Activated CD4-positive, alpha-beta memory T cell treated with anti-CD3 and anti-CD28 coated beads for 36 hours (primary cell): ENCODE results near the gene GAPT. TPM values are rescaled to one million over a fixed set of nuclear protein-coding genes. Genes with fewer than 3 reads are reported as not detected.

Experiments used
- CTCF ChIA-PET: fragments of 350-600 bp; sonication (Branson Sonifier 250); formaldehyde crosslinking; loops from one replicate; lab custom pipeline; 2021; ENCODE audit warnings: antibody characterized with exemption, inconsistent platforms; lab: Charles Lee
- POLR2A ChIA-PET: fragments of 350-600 bp; sonication (Branson Sonifier 250); formaldehyde crosslinking; loops from one replicate; lab custom pipeline; 2021; ENCODE audit warnings: antibody characterized with exemption; lab: Charles Lee
- DNase-seq: peaks from one replicate; pipeline ENCODE4 v3.0.0-alpha.2; 2020
- H3K27ac Mint-ChIP-seq: one replicate; pipeline ENCODE4 v1.8.0; 2021; ENCODE audit warnings: mixed read lengths
- H3K27me3 Mint-ChIP-seq: one replicate; pipeline ENCODE4 v1.8.0; 2021; ENCODE audit warnings: mixed read lengths
- H3K36me3 Mint-ChIP-seq: one replicate; pipeline ENCODE4 v1.8.0; 2021; ENCODE audit warnings: mixed read lengths
- H3K4me1 Mint-ChIP-seq: one replicate; pipeline ENCODE4 v1.8.0; 2021; ENCODE audit warnings: low read depth, mixed read lengths
- H3K4me3 Mint-ChIP-seq: one replicate; pipeline ENCODE4 v1.8.0; 2021; ENCODE audit warnings: mild to moderate bottlenecking, mixed read lengths
- H3K9me3 Mint-ChIP-seq: one replicate; pipeline ENCODE4 v1.8.0; 2021; ENCODE audit warnings: mixed read lengths
- intact Hi-C: fragments of 100-400 bp; cut with micrococcal nuclease; formaldehyde crosslinking; loops from one replicate; pipeline ENCODE4 v1.15.1; 2023
- total RNA-seq, 2 experiments: library from RNA; stranded (reverse); gene quantifications; one replicate each; pipeline ENCODE4 v1.2.3, GENCODE V29; 2021

GAPT gene
- total RNA-seq, 2 experiments from 2014 or later: not detected

- Mint-ChIP-seq H3K27me3 (peaks cover 14% of the 10 kb centered on the region), H3K4me3 (no peak overlapping the region), H3K4me1 (peaks cover 9% of the 10 kb centered on the region), H3K36me3 (peaks cover 4% of the 10 kb centered on the region), H3K9me3 (no peaks in the 10 kb centered on the region), H3K27ac (no peak overlapping the region)
- ChIA-PET POLR2A (no interaction called here), CTCF (no interaction called here)
- no peak for DNase-seq
- intact Hi-C loops: no loop called here
Observed at GRCh38 chr5:58455480-58455879, 35.8 kb upstream of the GAPT start.

- Mint-ChIP-seq H3K4me1 (peaks cover 12% of the 10 kb centered on the region), H3K9me3 (no peaks in the 10 kb centered on the region), H3K4me3 (no peak overlapping the region), H3K27me3 (peaks cover 12% of the 10 kb centered on the region), H3K36me3 (peaks cover 4% of the 10 kb centered on the region), H3K27ac (no peak overlapping the region)
- ChIA-PET CTCF (no interaction called here), POLR2A (no interaction called here)
- DNase-seq: no peak
- intact Hi-C loops: no loop called here
Observed at GRCh38 chr5:58456026-58456425, 35.2 kb upstream of the GAPT start.

GRCh38 chr5:58456486-58456885, 34.7 kb upstream of the GAPT start:
- ChIA-PET CTCF (no interaction called here), POLR2A (no interaction called here)
- peaks cover 15% of the 10 kb centered on the region for H3K4me1 Mint-ChIP-seq

GRCh38 chr5:58457050-58457449, 34.2 kb upstream of the GAPT start:
- DNase-seq: no peak
- intact Hi-C loops: no loop called here
- H3K4me3 Mint-ChIP-seq: no peak overlapping the region
- ChIA-PET POLR2A (no interaction called here), CTCF (no interaction called here)
- peaks cover 12% of the 10 kb centered on the region for H3K27me3 Mint-ChIP-seq
- peaks cover 4% of the 10 kb centered on the region for H3K36me3 Mint-ChIP-seq
- peaks cover 15% of the 10 kb centered on the region for H3K4me1 Mint-ChIP-seq
- no peak overlapping the region for H3K27ac Mint-ChIP-seq
- no peaks in the 10 kb centered on the region for H3K9me3 Mint-ChIP-seq

More at GRCh38 chr5:58456486-58456885, 34.7 kb upstream of the GAPT start:
- DNase-seq: no peak
- intact Hi-C loops: no loop called here
- no peak overlapping the region for H3K4me3 Mint-ChIP-seq
- no peak overlapping the region for H3K27ac Mint-ChIP-seq
- peaks cover 12% of the 10 kb centered on the region for H3K27me3 Mint-ChIP-seq
- peaks cover 4% of the 10 kb centered on the region for H3K36me3 Mint-ChIP-seq
- no peaks in the 10 kb centered on the region for H3K9me3 Mint-ChIP-seq

- Mint-ChIP-seq H3K27ac (no peak overlapping the region), H3K4me1 (peaks cover 15% of the 10 kb centered on the region), H3K36me3 (peaks cover 4% of the 10 kb centered on the region), H3K27me3 (peaks cover 12% of the 10 kb centered on the region), H3K9me3 (no peaks in the 10 kb centered on the region), H3K4me3 (peak overlapping the region; percentile 6)
- intact Hi-C loops: no loop called here
- ChIA-PET CTCF (interaction anchor here (0.7 to 7.0 kb wide), 3 partner anchors 164 to 1159 kb away, joined by 3 to 128 read pairs (median 5); no protein-coding TSS in a partner anchor), POLR2A (no interaction called here)
- DNase-seq: no peak
Observed at GRCh38 chr5:58458141-58458742, 33.0 kb upstream of the GAPT start.

- ChIA-PET POLR2A (no interaction called here), CTCF (interaction anchor here (0.7 to 7.0 kb wide), 4 partner anchors 164 to 1160 kb away, joined by 3 to 128 read pairs (median 4); no protein-coding TSS in a partner anchor)
- Mint-ChIP-seq H3K4me1 (peaks cover 15% of the 10 kb centered on the region), H3K27ac (no peak overlapping the region), H3K4me3 (peak overlapping the region; percentile 74), H3K27me3 (peaks cover 12% of the 10 kb centered on the region), H3K9me3 (no peaks in the 10 kb centered on the region), H3K36me3 (peaks cover 4% of the 10 kb centered on the region)
- intact Hi-C loops: no loop called here
- no peak for DNase-seq
Observed at GRCh38 chr5:58458743-58459145, 32.5 kb upstream of the GAPT start.

GRCh38 chr5:58459146-58460001, 31.9 kb upstream of the GAPT start:
- ChIA-PET CTCF (interaction anchor here (0.7 to 7.0 kb wide), 10 partner anchors 163 to 1164 kb away, joined by 3 to 128 read pairs (median 14); no protein-coding TSS in a partner anchor), POLR2A (no interaction called here)
- Mint-ChIP-seq H3K27ac (no peak overlapping the region), H3K27me3 (peaks cover 14% of the 10 kb centered on the region), H3K4me3 (peak overlapping the region; percentile 74), H3K9me3 (no peaks in the 10 kb centered on the region), H3K36me3 (peaks cover 3% of the 10 kb centered on the region), H3K4me1 (peaks cover 15% of the 10 kb centered on the region)
- intact Hi-C loops: loop anchor here (1.0 to 5.0 kb wide), 8 partner anchors 572 to 1552 kb away; partner anchors contain the start of gene SETD9
- no peak for DNase-seq

- Mint-ChIP-seq H3K9me3 (no peaks in the 10 kb centered on the region), H3K27me3 (peaks cover 14% of the 10 kb centered on the region), H3K4me3 (peak within 1 kb of the TSS; percentile 74), H3K36me3 (no peaks in the 10 kb centered on the region), H3K4me1 (peaks cover 15% of the 10 kb centered on the region), H3K27ac (no peak within 1 kb of the TSS)
- DNase-seq: peak; percentile 87
- intact Hi-C loops: loop anchor here (1.0 to 5.0 kb wide), 8 partner anchors 573 to 1553 kb away; partner anchors contain the start of gene SETD9
- CTCF ChIA-PET: interaction anchor here (0.6 to 7.0 kb wide), 23 partner anchors 10 to 1165 kb away, joined by 3 to 128 read pairs (median 3); no protein-coding TSS in a partner anchor
- POLR2A ChIA-PET: interaction anchor here (1.0 to 1.1 kb wide), 3 partner anchors 1076 to 1287 kb away, joined by 3 to 5 read pairs (median 3); no protein-coding TSS in a partner anchor
Observed at GRCh38 chr5:58460002-58460731, 31.1 kb upstream of the GAPT start, which contains the start of gene PLK2. TSS of gene PLK2 (minus strand) at chr5:58460086. CDS start at chr5:58459959, 127 bp downstream.

- peaks cover 14% of the 10 kb centered on the region for H3K27me3 Mint-ChIP-seq
- H3K36me3 Mint-ChIP-seq: no peaks in the 10 kb centered on the region
- H3K4me3 Mint-ChIP-seq: peak overlapping the region; percentile 74
- ChIA-PET POLR2A (interaction anchor here (1.0 to 1.1 kb wide), 3 partner anchors 1077 to 1287 kb away, joined by 3 to 5 read pairs (median 3); no protein-coding TSS in a partner anchor), CTCF (interaction anchor here (0.6 to 7.0 kb wide), 31 partner anchors 11 to 1562 kb away, joined by 3 to 128 read pairs (median 3); no protein-coding TSS in a partner anchor)
- peaks cover 15% of the 10 kb centered on the region for H3K4me1 Mint-ChIP-seq
- peak; percentile 94 for DNase-seq
- no peaks in the 10 kb centered on the region for H3K9me3 Mint-ChIP-seq
- no peak overlapping the region for H3K27ac Mint-ChIP-seq
- intact Hi-C loops: loop anchor here (1.0 to 5.0 kb wide), 8 partner anchors 574 to 1554 kb away; partner anchors contain the start of gene SETD9
Observed at GRCh38 chr5:58460732-58461286, 30.4 kb upstream of the GAPT start.

- DNase-seq: no peak
- no peak overlapping the region for H3K4me3 Mint-ChIP-seq
- peaks cover 14% of the 10 kb centered on the region for H3K27me3 Mint-ChIP-seq
- ChIA-PET CTCF (interaction anchor here (0.7 to 7.0 kb wide), 8 partner anchors 388 to 1563 kb away, joined by 3 to 128 read pairs (median 14); no protein-coding TSS in a partner anchor), POLR2A (no interaction called here)
- H3K4me1 Mint-ChIP-seq: peaks cover 15% of the 10 kb centered on the region
- no peak overlapping the region for H3K27ac Mint-ChIP-seq
- no peaks in the 10 kb centered on the region for H3K9me3 Mint-ChIP-seq
- intact Hi-C loops: loop anchor here (5.0 kb wide), 2 partner anchors 575 to 1555 kb away; partner anchors contain the start of gene SETD9
- no peaks in the 10 kb centered on the region for H3K36me3 Mint-ChIP-seq
Observed at GRCh38 chr5:58462154-58462553, 29.1 kb upstream of the GAPT start.
